ENCODE results near the gene ELL2. TPM values are rescaled to one million over a fixed set of nuclear protein-coding genes. Genes with fewer than 3 reads are reported as not detected.

Gene ELL2
- total RNA-seq, 1 donor, result 302 TPM

DNA sequence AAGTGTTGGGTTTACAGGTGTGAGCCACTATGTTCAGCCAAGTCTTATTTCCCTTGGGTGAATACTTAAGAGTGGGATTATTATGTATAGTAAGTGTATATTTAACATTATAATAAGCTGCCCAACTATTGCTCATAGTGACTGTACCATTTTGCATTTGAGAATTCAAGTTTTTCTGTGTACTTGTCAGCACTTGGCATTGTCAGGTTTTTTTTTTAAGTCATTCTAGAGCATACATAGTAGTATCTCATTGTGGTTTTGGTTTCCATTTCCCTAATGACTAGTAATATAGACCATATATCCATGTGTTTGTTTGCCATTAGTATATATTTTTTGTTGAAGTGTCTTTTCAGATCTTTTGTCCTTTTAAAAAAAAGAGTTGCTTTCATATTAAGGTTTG, 10.5 kb upstream of the ELL2 start:
- H3K4me3 ChIP-seq (ENCODE audit: low read depth, low read length), result no peak overlapping the region
- TF ChIP-seq, protein P1, sequence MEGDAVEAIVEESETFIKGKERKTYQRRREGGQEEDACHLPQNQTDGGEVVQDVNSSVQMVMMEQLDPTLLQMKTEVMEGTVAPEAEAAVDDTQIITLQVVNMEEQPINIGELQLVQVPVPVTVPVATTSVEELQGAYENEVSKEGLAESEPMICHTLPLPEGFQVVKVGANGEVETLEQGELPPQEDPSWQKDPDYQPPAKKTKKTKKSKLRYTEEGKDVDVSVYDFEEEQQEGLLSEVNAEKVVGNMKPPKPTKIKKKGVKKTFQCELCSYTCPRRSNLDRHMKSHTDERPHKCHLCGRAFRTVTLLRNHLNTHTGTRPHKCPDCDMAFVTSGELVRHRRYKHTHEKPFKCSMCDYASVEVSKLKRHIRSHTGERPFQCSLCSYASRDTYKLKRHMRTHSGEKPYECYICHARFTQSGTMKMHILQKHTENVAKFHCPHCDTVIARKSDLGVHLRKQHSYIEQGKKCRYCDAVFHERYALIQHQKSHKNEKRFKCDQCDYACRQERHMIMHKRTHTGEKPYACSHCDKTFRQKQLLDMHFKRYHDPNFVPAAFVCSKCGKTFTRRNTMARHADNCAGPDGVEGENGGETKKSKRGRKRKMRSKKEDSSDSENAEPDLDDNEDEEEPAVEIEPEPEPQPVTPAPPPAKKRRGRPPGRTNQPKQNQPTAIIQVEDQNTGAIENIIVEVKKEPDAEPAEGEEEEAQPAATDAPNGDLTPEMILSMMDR (IDR thresholded peaks at IDR 0.05; ENCODE audit: insufficient read depth, low read depth, low read length), result no peak
- DNase-seq (ENCODE audit: low read depth), result no peak

DNA sequence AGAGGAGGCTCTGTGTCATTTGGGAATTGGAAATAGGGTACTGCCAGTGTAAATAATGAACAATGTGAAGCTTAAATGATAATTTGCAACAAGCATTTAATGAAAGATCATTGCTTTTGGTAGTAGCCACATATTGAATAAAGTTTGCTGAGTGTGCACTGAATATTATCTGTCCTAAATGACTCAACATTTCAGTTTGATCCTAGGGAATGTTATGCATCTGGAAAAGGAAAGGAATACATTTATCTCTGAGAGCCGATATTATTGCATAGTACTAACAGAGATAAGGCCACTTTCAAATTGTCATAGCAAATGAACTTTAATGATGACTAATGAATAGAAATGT, 8.7 kb upstream of the ELL2 start:
- no peak for DNase-seq (ENCODE audit: low read depth)
- H3K4me3 ChIP-seq (ENCODE audit: low read depth, low read length), result no peak overlapping the region
- TF ChIP-seq, protein P1 (IDR thresholded peaks at IDR 0.05; ENCODE audit: insufficient read depth, low read depth, low read length), result no peak

DNA sequence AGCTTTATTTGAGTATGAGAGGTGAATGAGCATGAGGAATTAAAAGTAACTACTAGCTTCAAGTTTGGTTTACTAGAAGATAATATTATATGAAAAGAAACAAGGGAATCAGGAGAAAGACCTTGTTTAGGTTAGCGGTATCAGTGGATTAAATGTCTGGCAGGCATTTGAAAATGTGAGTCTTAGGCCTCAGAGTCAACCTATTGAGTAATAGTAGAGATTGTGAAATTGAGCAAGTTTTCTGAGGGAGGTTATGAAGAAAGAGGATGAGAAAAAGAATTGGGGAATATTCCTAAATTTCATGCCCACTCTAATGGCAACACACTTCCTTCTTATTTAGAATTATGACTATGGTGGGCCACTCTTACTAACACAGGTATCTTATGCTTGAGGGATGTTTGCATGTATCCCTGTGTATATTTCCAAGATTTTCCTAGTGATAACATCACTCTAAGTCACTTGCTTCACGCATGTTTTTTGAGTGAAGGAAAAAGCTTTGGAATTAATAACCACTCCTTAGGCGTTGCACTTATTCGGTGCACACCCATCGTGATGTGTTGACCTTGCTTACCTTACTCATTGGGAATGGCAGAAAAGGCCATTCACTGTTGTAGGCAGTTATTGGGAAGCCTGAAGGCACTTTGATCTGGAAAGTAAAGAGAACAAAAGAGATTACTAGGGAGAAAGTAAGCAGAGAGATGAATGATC, 8.2 kb upstream of the ELL2 start:
- H3K4me3 ChIP-seq (ENCODE audit: low read depth, low read length), result no peak overlapping the region
- DNase-seq (ENCODE audit: low read depth), result peak; percentile 96
- TF ChIP-seq, protein P1 (IDR thresholded peaks at IDR 0.05; ENCODE audit: insufficient read depth, low read depth, low read length), result no peak

DNA sequence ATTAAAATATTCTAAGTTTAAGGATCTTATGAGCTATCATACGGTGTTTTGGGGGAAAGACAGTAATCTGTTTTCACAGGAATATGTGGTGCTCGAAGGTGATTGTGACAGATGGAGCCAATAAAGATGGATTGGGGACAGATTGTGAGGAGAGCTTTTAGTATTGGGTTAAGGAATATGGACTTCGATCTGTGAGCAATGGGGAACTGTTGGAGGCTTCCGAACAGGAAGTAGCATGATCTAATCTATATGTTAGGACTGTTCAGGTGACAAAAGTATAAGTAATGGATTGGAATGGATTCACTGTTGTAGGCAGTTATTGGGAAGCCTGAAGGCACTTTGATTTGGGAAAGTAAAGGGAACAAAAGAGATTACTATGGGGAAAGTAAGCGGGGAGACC, 7.4 kb upstream of the ELL2 start:
- TF ChIP-seq, protein P1 (IDR thresholded peaks at IDR 0.05; ENCODE audit: insufficient read depth, low read depth, low read length), result no peak
- no peak overlapping the region for H3K4me3 ChIP-seq (ENCODE audit: low read depth, low read length)
- no peak for DNase-seq (ENCODE audit: low read depth)

DNA sequence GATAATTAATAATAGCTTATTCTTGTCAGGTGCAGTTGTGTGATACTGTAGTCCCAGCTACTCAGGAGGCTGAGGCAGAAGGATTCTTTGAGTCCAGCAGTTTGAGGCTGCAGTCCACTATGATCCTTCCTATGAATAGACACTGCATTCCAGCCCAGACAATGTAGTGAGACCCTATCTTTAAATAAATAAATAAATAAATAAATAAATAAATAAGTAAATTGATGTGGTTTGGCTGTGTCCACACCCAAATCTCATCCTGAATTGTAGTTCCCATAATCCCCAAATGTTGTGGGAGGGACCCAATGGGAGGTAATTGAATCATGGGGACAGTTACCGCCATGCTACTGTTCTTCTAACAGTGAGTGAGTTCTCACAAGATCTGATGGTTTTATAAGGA, 5.6 kb upstream of the ELL2 start:
- no peak overlapping the region for H3K4me3 ChIP-seq (ENCODE audit: low read depth, low read length)
- TF ChIP-seq, protein P1 (IDR thresholded peaks at IDR 0.05; ENCODE audit: insufficient read depth, low read depth, low read length), result no peak
- DNase-seq (ENCODE audit: low read depth), result no peak

DNA sequence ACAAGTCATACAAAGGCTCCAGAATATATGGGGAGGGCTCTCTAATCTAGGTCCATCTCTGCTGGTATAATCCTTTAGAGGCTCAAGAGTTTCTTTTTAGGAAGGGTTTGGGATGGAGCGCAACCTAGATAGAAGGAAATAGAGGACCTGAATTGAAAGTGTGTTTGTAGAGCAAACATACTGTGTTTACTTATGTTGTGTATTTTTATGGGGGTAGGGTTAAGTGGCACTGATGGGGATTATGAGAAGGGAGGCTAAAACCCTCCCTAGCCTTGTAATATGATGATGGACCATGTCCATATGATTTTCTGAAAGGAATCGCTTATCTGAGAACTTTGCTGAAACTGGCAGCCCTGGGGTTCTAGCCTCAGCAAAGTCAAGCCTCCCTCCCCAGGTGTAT, 4.4 kb upstream of the ELL2 start:
- no peak overlapping the region for H3K4me3 ChIP-seq (ENCODE audit: low read depth, low read length)
- DNase-seq (ENCODE audit: low read depth), result no peak
- TF ChIP-seq, protein P1 (IDR thresholded peaks at IDR 0.05; ENCODE audit: insufficient read depth, low read depth, low read length), result no peak
